ENCODE measurements around the gene NENF.
A peak's percentile ranks its signal among the peaks of the same experiment; 100 is the strongest.

NENF gene

GRCh38 chr1:212482637-212483441 is 50.1 kb downstream of the NENF start:
- no peak for DNase-seq

- no peak for DNase-seq
These were observed 52.2 kb downstream of the NENF start for GRCh38 chr1:212484701-212485570.

GRCh38 chr1:212485571-212485912 is 52.8 kb downstream of the NENF start:
- DNase-seq = no peak

GRCh38 chr1:212485913-212486618 is 53.3 kb downstream of the NENF start:
- DNase-seq = no peak

- DNase-seq = no peak
These were observed 53.9 kb downstream of the NENF start for GRCh38 chr1:212486619-212486975.

- DNase-seq = no peak
These were observed 54.6 kb downstream of the NENF start for GRCh38 chr1:212487286-212487685.

GRCh38 chr1:212487774-212488435 is 55.2 kb downstream of the NENF start:
- DNase-seq = no peak

- peak; percentile 32 to 40 for DNase-seq
These were observed 55.9 kb downstream of the NENF start for GRCh38 chr1:212488436-212489283.

GRCh38 chr1:212489284-212489859 is 56.7 kb downstream of the NENF start:
- DNase-seq = no peak

GRCh38 chr1:212490276-212490675 is 57.6 kb downstream of the NENF start:
- DNase-seq = no peak

GRCh38 chr1:212491454-212491853 is 58.7 kb downstream of the NENF start:
- DNase-seq = no peak
